ENCODE measurements around the gene ZNF652.

- no peak for TF ChIP-seq EP300 (conservative IDR thresholded peaks at IDR 0.05; ENCODE audit: poor library complexity, severe bottlenecking)
- TF ChIP-seq, protein P1, sequence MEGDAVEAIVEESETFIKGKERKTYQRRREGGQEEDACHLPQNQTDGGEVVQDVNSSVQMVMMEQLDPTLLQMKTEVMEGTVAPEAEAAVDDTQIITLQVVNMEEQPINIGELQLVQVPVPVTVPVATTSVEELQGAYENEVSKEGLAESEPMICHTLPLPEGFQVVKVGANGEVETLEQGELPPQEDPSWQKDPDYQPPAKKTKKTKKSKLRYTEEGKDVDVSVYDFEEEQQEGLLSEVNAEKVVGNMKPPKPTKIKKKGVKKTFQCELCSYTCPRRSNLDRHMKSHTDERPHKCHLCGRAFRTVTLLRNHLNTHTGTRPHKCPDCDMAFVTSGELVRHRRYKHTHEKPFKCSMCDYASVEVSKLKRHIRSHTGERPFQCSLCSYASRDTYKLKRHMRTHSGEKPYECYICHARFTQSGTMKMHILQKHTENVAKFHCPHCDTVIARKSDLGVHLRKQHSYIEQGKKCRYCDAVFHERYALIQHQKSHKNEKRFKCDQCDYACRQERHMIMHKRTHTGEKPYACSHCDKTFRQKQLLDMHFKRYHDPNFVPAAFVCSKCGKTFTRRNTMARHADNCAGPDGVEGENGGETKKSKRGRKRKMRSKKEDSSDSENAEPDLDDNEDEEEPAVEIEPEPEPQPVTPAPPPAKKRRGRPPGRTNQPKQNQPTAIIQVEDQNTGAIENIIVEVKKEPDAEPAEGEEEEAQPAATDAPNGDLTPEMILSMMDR (IDR thresholded peaks at IDR 0.05; ENCODE audit: poor library complexity, severe bottlenecking) = no peak
- no peak for TF ChIP-seq EZH2 (IDR thresholded peaks at IDR 0.05; ENCODE audit: borderline replicate concordance, insufficient read depth, low read length, poor library complexity, severe bottlenecking)
Measured at GRCh38 chr17:49358641-49359247, 3.3 kb downstream of the ZNF652 start.

All from neural cell (in vitro differentiated cells).